Fibroblast of the aortic adventitia (primary cell): ENCODE measurements around the gene IRAK1BP1. TPM values are rescaled to one million over a fixed set of nuclear protein-coding genes. Genes with fewer than 3 reads are reported as not detected.
A peak's percentile ranks its signal among the peaks of the same experiment; 100 is the strongest.

Experiments used
- DNase-seq: peaks from one replicate; pipeline ENCODE4 v3.0.0-alpha.2; 2010; ENCODE audit warnings: low read depth
- H3K4me3 ChIP-seq: 2 replicates; pipeline ENCODE4 v1.5.1; 2011; ENCODE audit warnings: low read depth, mild to moderate bottlenecking, control low read depth, low read length, moderate library complexity
- CTCF ChIP-seq: IDR thresholded peaks from 2 replicates; pipeline ENCODE4 v1.5.1; 2011; ENCODE audit warnings: mild to moderate bottlenecking, low read length, control low read depth, inconsistent platforms; ENCODE audit not compliant: insufficient read depth
- total RNA-seq: library from RNA; depleted of rRNA; stranded (reverse); fragments of >200 nt; gene quantifications from 2 replicates; pipeline ENCODE4 v1.2.3, GENCODE V29; 2012; ENCODE audit warnings: low replicate concordance

Gene IRAK1BP1
- total RNA-seq, 1 donor = 7.9 TPM

GRCh38 chr6:78936515-78936914, 69.2 kb downstream of the IRAK1BP1 start:
- TF ChIP-seq CTCF = no peak
- no peak overlapping the region for H3K4me3 ChIP-seq
- DNase-seq = no peak

DNA sequence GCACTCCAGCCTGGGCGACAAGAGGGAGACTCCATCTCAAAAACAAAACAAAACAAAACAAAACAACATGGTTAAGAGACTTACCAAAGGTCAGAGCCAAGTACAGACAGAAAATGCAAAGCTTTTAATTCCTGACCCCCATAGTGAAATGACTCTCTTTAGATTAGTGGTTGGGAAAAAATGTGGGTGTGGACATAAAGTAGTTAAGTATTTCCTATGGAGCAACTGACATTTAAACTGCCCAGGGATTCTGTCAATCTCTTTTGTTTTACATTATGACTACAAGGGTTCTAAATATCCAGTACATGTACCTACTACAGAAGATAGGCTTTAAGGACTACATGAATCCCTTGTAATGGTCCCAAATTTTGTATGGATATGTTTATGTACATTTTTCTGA, 75.1 kb downstream of the IRAK1BP1 start:
- peak; percentile 4 for DNase-seq
- no peak overlapping the region for H3K4me3 ChIP-seq
- TF ChIP-seq CTCF = no peak

DNA sequence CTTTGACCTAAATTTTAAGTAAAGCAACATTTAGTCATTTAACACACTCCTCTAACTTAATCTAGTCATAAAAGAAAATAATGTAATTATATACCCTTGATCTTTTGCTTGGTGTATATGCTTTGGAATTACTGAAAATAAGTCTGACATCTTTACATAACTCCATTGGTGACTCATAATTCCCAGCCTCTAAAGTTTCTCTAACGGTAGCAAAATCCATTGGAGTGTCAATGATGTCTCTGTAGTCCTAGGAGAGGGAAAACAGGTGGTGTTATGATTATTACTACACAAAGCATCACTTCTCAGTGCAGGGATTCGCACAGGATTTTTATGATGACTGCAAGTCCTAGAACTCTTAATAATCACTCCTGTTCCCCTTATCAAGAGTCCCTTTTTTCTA, 80.2 kb downstream of the IRAK1BP1 start:
- DNase-seq = no peak
- no peak for TF ChIP-seq CTCF
- H3K4me3 ChIP-seq = no peak overlapping the region

GRCh38 chr6:78947962-78948361, 80.6 kb downstream of the IRAK1BP1 start:
- no peak for TF ChIP-seq CTCF
- H3K4me3 ChIP-seq = no peak overlapping the region
- DNase-seq = peak; percentile 24

GRCh38 chr6:78948785-78949184, 81.4 kb downstream of the IRAK1BP1 start:
- TF ChIP-seq CTCF = no peak
- DNase-seq = no peak
- H3K4me3 ChIP-seq = no peak overlapping the region

DNA sequence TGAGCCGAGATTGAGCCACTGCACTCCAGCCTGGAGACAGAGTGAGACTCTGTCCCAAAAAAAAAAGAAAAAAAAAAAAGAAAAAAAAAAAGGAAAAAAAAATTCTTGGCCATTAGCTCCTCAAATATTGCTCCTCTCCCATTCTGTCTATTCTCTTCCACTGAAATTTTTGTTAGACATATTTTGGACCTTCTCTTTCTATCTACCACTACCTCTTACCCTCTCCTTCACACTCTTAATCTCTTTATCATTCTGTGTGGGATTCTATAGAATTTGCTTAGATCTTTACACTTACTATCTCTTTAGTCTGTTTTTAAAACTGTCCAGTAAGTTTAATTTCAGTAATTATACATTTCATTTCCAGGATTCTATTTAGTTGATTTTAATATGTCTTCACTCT, 85.0 kb downstream of the IRAK1BP1 start:
- no peak for DNase-seq
- no peak for TF ChIP-seq CTCF
- H3K4me3 ChIP-seq = no peak overlapping the region

Other genes with a start within 250 kb of the IRAK1BP1 start
- gene PHIP, start 210.7 kb downstream of the IRAK1BP1 start, total RNA-seq = 30.1 and 34.3 TPM in 2 replicates